ENCODE measurements around the gene FBXL7. TPM values are rescaled to one million over a fixed set of nuclear protein-coding genes. Genes with fewer than 3 reads are reported as not detected.

Gene FBXL7
- total RNA-seq, 1 donor from 2014 or later, result 21.3 TPM

GRCh38 chr5:15718421-15719179, 218.6 kb downstream of the FBXL7 start:
- Mint-ChIP-seq H3K4me3 (no peak overlapping the region), H3K27me3 (no peaks in the 10 kb centered on the region), H3K4me1 (ENCODE audit: unreplicated experiment) (peaks cover 12% of the 10 kb centered on the region), H3K9me3 (no peaks in the 10 kb centered on the region), H3K27ac (no peak overlapping the region), H3K36me3 (no peaks in the 10 kb centered on the region)
- no peak for TF ChIP-seq CTCF (conservative IDR thresholded peaks at IDR 0.05)
- no peak for DNase-seq (ENCODE audit: extremely low spot score, unreplicated experiment)

GRCh38 chr5:15719784-15720183, 219.8 kb downstream of the FBXL7 start:
- no peak overlapping the region for H3K27ac Mint-ChIP-seq
- no peak for TF ChIP-seq CTCF (conservative IDR thresholded peaks at IDR 0.05)
- H3K36me3 Mint-ChIP-seq, result no peaks in the 10 kb centered on the region
- H3K4me3 Mint-ChIP-seq, result no peak overlapping the region
- DNase-seq (ENCODE audit: extremely low spot score, unreplicated experiment), result no peak
- H3K4me1 Mint-ChIP-seq (ENCODE audit: unreplicated experiment), result peaks cover 12% of the 10 kb centered on the region
- H3K9me3 Mint-ChIP-seq, result no peaks in the 10 kb centered on the region
- no peaks in the 10 kb centered on the region for H3K27me3 Mint-ChIP-seq

GRCh38 chr5:15720515-15720914, 220.5 kb downstream of the FBXL7 start:
- DNase-seq (ENCODE audit: extremely low spot score, unreplicated experiment), result no peak
- Mint-ChIP-seq H3K4me3 (no peak overlapping the region), H3K36me3 (no peaks in the 10 kb centered on the region), H3K9me3 (no peaks in the 10 kb centered on the region), H3K27ac (no peak overlapping the region), H3K4me1 (ENCODE audit: unreplicated experiment) (peaks cover 12% of the 10 kb centered on the region), H3K27me3 (no peaks in the 10 kb centered on the region)
- TF ChIP-seq CTCF (conservative IDR thresholded peaks at IDR 0.05), result no peak

GRCh38 chr5:15722305-15722704, 222.3 kb downstream of the FBXL7 start:
- no peak overlapping the region for H3K4me3 Mint-ChIP-seq
- no peak for DNase-seq (ENCODE audit: extremely low spot score, unreplicated experiment)
- H3K4me1 Mint-ChIP-seq (ENCODE audit: unreplicated experiment), result peaks cover 12% of the 10 kb centered on the region
- H3K27ac Mint-ChIP-seq, result no peak overlapping the region
- H3K9me3 Mint-ChIP-seq, result no peaks in the 10 kb centered on the region
- H3K36me3 Mint-ChIP-seq, result no peaks in the 10 kb centered on the region
- H3K27me3 Mint-ChIP-seq, result no peaks in the 10 kb centered on the region
- no peak for TF ChIP-seq CTCF (conservative IDR thresholded peaks at IDR 0.05)

- DNase-seq (ENCODE audit: extremely low spot score, unreplicated experiment), result no peak
- H3K4me3 Mint-ChIP-seq, result no peak overlapping the region
These were observed 227.4 kb downstream of the FBXL7 start for GRCh38 chr5:15727375-15727774.

More at GRCh38 chr5:15727375-15727774, 227.4 kb downstream of the FBXL7 start:
- no peak for TF ChIP-seq CTCF (conservative IDR thresholded peaks at IDR 0.05)
- Mint-ChIP-seq H3K27me3 (no peaks in the 10 kb centered on the region), H3K27ac (no peak overlapping the region), H3K4me1 (ENCODE audit: unreplicated experiment) (no peaks in the 10 kb centered on the region), H3K36me3 (peaks cover 4% of the 10 kb centered on the region), H3K9me3 (peaks cover 11% of the 10 kb centered on the region)
